ENCODE measurements around the gene PPIL3.

DNA sequence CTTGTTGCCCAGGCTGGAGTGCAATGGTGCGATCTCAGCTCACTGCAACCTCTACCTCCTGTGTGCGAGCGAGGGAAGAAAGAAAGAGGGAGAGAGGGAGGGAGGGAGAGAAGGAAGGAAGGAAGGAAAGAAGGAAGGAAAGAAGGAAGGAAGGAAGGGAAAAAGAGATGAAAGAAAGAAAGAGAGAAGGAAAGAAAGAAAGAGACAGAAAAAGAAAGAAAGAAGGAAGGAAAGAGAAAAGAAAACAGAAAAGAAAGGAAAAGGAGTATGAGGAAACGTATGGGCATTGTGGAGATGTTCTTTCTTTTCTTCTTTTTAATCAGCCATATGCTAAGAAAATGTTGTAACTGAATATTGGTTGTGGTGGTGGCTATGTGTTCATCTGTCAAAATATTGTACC is 40.9 kb downstream of the PPIL3 start:
- TF ChIP-seq, protein P1, sequence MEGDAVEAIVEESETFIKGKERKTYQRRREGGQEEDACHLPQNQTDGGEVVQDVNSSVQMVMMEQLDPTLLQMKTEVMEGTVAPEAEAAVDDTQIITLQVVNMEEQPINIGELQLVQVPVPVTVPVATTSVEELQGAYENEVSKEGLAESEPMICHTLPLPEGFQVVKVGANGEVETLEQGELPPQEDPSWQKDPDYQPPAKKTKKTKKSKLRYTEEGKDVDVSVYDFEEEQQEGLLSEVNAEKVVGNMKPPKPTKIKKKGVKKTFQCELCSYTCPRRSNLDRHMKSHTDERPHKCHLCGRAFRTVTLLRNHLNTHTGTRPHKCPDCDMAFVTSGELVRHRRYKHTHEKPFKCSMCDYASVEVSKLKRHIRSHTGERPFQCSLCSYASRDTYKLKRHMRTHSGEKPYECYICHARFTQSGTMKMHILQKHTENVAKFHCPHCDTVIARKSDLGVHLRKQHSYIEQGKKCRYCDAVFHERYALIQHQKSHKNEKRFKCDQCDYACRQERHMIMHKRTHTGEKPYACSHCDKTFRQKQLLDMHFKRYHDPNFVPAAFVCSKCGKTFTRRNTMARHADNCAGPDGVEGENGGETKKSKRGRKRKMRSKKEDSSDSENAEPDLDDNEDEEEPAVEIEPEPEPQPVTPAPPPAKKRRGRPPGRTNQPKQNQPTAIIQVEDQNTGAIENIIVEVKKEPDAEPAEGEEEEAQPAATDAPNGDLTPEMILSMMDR (IDR thresholded peaks at IDR 0.05) = no peak
- TF ChIP-seq POLR2A (IDR thresholded peaks at IDR 0.05) = no peak

All from uterus (tissue), 2 donors.